ENCODE measurements around the gene TMEM14B. TPM values are rescaled to one million over a fixed set of nuclear protein-coding genes. Genes with fewer than 3 reads are reported as not detected.

Gene TMEM14B
- total RNA-seq, 3 donors from 2014 or later (not counting 1 experiment from before 2014, with no cell fraction given): 21.0 to 38.4 (median 30.8) TPM

- Histone ChIP-seq H3K27me3 (ENCODE audit: control insufficient read depth, insufficient read depth, low read length) (no peaks in the 10 kb centered on the region), H3K36me3 (ENCODE audit: control insufficient read depth, insufficient read depth, low read length) (no peaks in the 10 kb centered on the region), H3K9me3 (ENCODE audit: control insufficient read depth, insufficient read depth, low read length) (no peaks in the 10 kb centered on the region), H3K27ac (ENCODE audit: low read length) (no peak overlapping the region), H3K4me1 (ENCODE audit: control insufficient read depth, insufficient read depth, low read length) (no peaks in the 10 kb centered on the region), H3K4me3 (ENCODE audit: low read length) (no peak overlapping the region)
- Mint-ChIP-seq H3K36me3 (no peaks in the 10 kb centered on the region), H3K4me3 (no peak overlapping the region), H3K27me3 (ENCODE audit: low read depth in 2 of 2) (no peaks in the 10 kb centered on the region), H3K9me3 (no peaks in the 10 kb centered on the region), H3K27ac (no peak overlapping the region), H3K4me1 (peaks cover 11 to 12% of the 10 kb centered on the region in 2 donors)
- TF ChIP-seq, protein P1, sequence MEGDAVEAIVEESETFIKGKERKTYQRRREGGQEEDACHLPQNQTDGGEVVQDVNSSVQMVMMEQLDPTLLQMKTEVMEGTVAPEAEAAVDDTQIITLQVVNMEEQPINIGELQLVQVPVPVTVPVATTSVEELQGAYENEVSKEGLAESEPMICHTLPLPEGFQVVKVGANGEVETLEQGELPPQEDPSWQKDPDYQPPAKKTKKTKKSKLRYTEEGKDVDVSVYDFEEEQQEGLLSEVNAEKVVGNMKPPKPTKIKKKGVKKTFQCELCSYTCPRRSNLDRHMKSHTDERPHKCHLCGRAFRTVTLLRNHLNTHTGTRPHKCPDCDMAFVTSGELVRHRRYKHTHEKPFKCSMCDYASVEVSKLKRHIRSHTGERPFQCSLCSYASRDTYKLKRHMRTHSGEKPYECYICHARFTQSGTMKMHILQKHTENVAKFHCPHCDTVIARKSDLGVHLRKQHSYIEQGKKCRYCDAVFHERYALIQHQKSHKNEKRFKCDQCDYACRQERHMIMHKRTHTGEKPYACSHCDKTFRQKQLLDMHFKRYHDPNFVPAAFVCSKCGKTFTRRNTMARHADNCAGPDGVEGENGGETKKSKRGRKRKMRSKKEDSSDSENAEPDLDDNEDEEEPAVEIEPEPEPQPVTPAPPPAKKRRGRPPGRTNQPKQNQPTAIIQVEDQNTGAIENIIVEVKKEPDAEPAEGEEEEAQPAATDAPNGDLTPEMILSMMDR (IDR thresholded peaks at IDR 0.05): no peak
- 85% methylated on average over 5 of the region's 5 CpGs for WGBS (ENCODE audit: insufficient coverage)
- ATAC-seq (no peak), DNase-seq (no peak)
- intact Hi-C loops (cut with micrococcal nuclease): no loop called here
Measured at GRCh38 chr6:10792101-10792500, 44.5 kb downstream of the TMEM14B start.

- no peak for ATAC-seq
- WGBS (ENCODE audit: insufficient coverage): 95% methylated on average over 3 of the region's 3 CpGs
- no peaks in the 10 kb centered on the region for H3K9me3 Mint-ChIP-seq
Measured at GRCh38 chr6:10793035-10793434, 45.4 kb downstream of the TMEM14B start.

GRCh38 chr6:10793695-10794094 is 46.1 kb downstream of the TMEM14B start:
- H3K27me3 ChIP-seq (ENCODE audit: control insufficient read depth, insufficient read depth, low read length): no peaks in the 10 kb centered on the region
- WGBS (ENCODE audit: insufficient coverage): 91% methylated on average over 6 of the region's 6 CpGs
- ATAC-seq (no peak), DNase-seq (no peak)
- no peaks in the 10 kb centered on the region for H3K27me3 Mint-ChIP-seq (ENCODE audit: low read depth in 2 of 2)
- TF ChIP-seq, protein P1 (IDR thresholded peaks at IDR 0.05): no peak
- H3K36me3 Mint-ChIP-seq: no peaks in the 10 kb centered on the region
- H3K9me3 Mint-ChIP-seq: no peaks in the 10 kb centered on the region
- no peaks in the 10 kb centered on the region for H3K9me3 ChIP-seq (ENCODE audit: control insufficient read depth, insufficient read depth, low read length)
- no peak overlapping the region for H3K27ac Mint-ChIP-seq
- no peaks in the 10 kb centered on the region for H3K4me1 ChIP-seq (ENCODE audit: control insufficient read depth, insufficient read depth, low read length)
- no peaks in the 10 kb centered on the region for H3K36me3 ChIP-seq (ENCODE audit: control insufficient read depth, insufficient read depth, low read length)
- peaks cover 11 to 12% of the 10 kb centered on the region in 2 donors for H3K4me1 Mint-ChIP-seq
- H3K4me3 ChIP-seq (ENCODE audit: low read length): no peak overlapping the region
- no peak overlapping the region for H3K4me3 Mint-ChIP-seq
- H3K27ac ChIP-seq (ENCODE audit: low read length): no peak overlapping the region
- intact Hi-C loops (cut with micrococcal nuclease): no loop called here

More at GRCh38 chr6:10793035-10793434, 45.4 kb downstream of the TMEM14B start:
- no peaks in the 10 kb centered on the region for H3K27me3 ChIP-seq (ENCODE audit: control insufficient read depth, insufficient read depth, low read length)
- H3K27ac Mint-ChIP-seq: no peak overlapping the region
- H3K4me1 Mint-ChIP-seq: peaks cover 11 to 12% of the 10 kb centered on the region in 2 donors
- no peaks in the 10 kb centered on the region for H3K9me3 ChIP-seq (ENCODE audit: control insufficient read depth, insufficient read depth, low read length)
- H3K4me3 Mint-ChIP-seq: no peak overlapping the region
- intact Hi-C loops (cut with micrococcal nuclease): no loop called here
- H3K27me3 Mint-ChIP-seq (ENCODE audit: low read depth in 2 of 2): no peaks in the 10 kb centered on the region
- no peaks in the 10 kb centered on the region for H3K36me3 Mint-ChIP-seq
- TF ChIP-seq, protein P1 (IDR thresholded peaks at IDR 0.05): no peak
- H3K27ac ChIP-seq (ENCODE audit: low read length): no peak overlapping the region
- no peaks in the 10 kb centered on the region for H3K4me1 ChIP-seq (ENCODE audit: control insufficient read depth, insufficient read depth, low read length)
- no peak for DNase-seq
- no peak overlapping the region for H3K4me3 ChIP-seq (ENCODE audit: low read length)
- H3K36me3 ChIP-seq (ENCODE audit: control insufficient read depth, insufficient read depth, low read length): no peaks in the 10 kb centered on the region

GRCh38 chr6:10794239-10794638 is 46.6 kb downstream of the TMEM14B start:
- Mint-ChIP-seq H3K9me3 (no peaks in the 10 kb centered on the region), H3K4me1 (peaks cover 11 to 12% of the 10 kb centered on the region in 2 donors), H3K27me3 (ENCODE audit: low read depth in 2 of 2) (no peaks in the 10 kb centered on the region), H3K27ac (no peak overlapping the region), H3K4me3 (no peak overlapping the region), H3K36me3 (no peaks in the 10 kb centered on the region)
- no peaks in the 10 kb centered on the region for H3K27me3 ChIP-seq (ENCODE audit: control insufficient read depth, insufficient read depth, low read length)
- no peaks in the 10 kb centered on the region for H3K4me1 ChIP-seq (ENCODE audit: control insufficient read depth, insufficient read depth, low read length)
- no CpG with 5 or more reads among the region's 3 CpGs for WGBS (ENCODE audit: insufficient coverage)
- TF ChIP-seq, protein P1 (IDR thresholded peaks at IDR 0.05): no peak
- no peak overlapping the region for H3K4me3 ChIP-seq (ENCODE audit: low read length)
- ATAC-seq (no peak), DNase-seq (no peak)
- H3K36me3 ChIP-seq (ENCODE audit: control insufficient read depth, insufficient read depth, low read length): no peaks in the 10 kb centered on the region
- intact Hi-C loops (cut with micrococcal nuclease): no loop called here
- no peaks in the 10 kb centered on the region for H3K9me3 ChIP-seq (ENCODE audit: control insufficient read depth, insufficient read depth, low read length)
- no peak overlapping the region for H3K27ac ChIP-seq (ENCODE audit: low read length)

Measured in natural killer cell (primary cell).